H1 (cell line): Measurements from ENCODE around the gene ITGB5.

Experiments
- JUND ChIP-seq: IDR thresholded peaks from 2 replicates; pipeline ENCODE4 v1.6.1; 2011; ENCODE audit warnings: mild to moderate bottlenecking, improper control_type of control experiment, low read length
- RFX5 ChIP-seq: IDR thresholded peaks from 2 replicates; pipeline ENCODE4 v1.6.1; 2011; ENCODE audit warnings: low read depth, low read length, improper control_type of control experiment, borderline replicate concordance

GRCh38 chr3:124877674-124878073, 9.5 kb downstream of the ITGB5 start:
- TF ChIP-seq RFX5 (no peak), JUND (no peak)
